OCI-LY7 (cell line): ENCODE results near the gene ABCA10.

Experiments used
- CTCF ChIP-seq: fragments of 200-600 bp; sonication (generic); conservative IDR thresholded peaks from 2 replicates; pipeline ENCODE4 v1.5.1; 2014; ENCODE audit warnings: mild to moderate bottlenecking, antibody characterized with exemption, low read length, moderate library complexity, mixed read lengths
- EZH2phosphoT487 ChIP-seq: fragments of 200-600 bp; sonication (generic); IDR thresholded peaks from 2 replicates; pipeline ENCODE4 v1.6.1; 2018; ENCODE audit warnings: low read depth, borderline replicate concordance, mild to moderate bottlenecking, mixed run types, antibody characterized with exemption, low read length, moderate library complexity, mixed read lengths

DNA sequence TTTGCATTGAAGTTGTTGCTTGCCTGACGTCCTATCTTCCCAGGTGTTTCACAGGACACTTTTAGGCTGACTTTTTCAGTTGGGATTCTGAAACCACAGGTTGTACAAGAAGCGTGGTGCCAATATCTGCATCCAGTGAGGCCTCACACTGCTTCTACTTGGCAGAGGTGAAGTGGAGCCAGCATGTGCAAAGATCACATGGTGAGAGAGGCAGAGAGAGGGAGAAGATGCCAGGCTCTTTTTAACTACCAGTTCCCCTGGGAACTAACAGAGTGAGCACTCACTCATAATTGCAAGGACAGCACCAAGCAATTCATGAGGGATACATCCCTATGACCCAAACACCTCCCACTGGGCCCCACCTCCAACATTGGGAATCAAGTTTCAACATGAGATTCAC, 81.2 kb downstream of the ABCA10 start:
- TF ChIP-seq CTCF = no peak
- TF ChIP-seq EZH2phosphoT487 = no peak
